ENCODE data around the gene UBN2.

Gene UBN2

GRCh38 chr7:139341776-139342226 is 110.8 kb downstream of the UBN2 start:
- in situ Hi-C loops (cut with MboI; ENCODE audit: low sequenced_read_pairs): no loop called here

- in situ Hi-C loops (cut with MboI; ENCODE audit: low sequenced_read_pairs): no loop called here
Observed at GRCh38 chr7:139345042-139345441, 114.0 kb downstream of the UBN2 start.

GRCh38 chr7:139351027-139351426 is 120.0 kb downstream of the UBN2 start:
- in situ Hi-C loops (cut with MboI; ENCODE audit: low sequenced_read_pairs): no loop called here

- in situ Hi-C loops (cut with MboI; ENCODE audit: low sequenced_read_pairs): no loop called here
Observed at GRCh38 chr7:139354729-139355128, 123.7 kb downstream of the UBN2 start.

GRCh38 chr7:139355320-139355719 is 124.3 kb downstream of the UBN2 start:
- in situ Hi-C loops (cut with MboI; ENCODE audit: low sequenced_read_pairs): no loop called here

All from HL-60/S4 treated with phorbol 12-myristate 13-acetate at 8.2 ng/mL for 4 days and 3 days (cell line).